ENCODE results near the gene TPRG1L. TPM values are rescaled to one million over a fixed set of nuclear protein-coding genes. Genes with fewer than 3 reads are reported as not detected.

The TPRG1L gene
- total and polyA plus RNA-seq, 10 donors = 19.9 to 45.9 (median 31.5) TPM

DNA sequence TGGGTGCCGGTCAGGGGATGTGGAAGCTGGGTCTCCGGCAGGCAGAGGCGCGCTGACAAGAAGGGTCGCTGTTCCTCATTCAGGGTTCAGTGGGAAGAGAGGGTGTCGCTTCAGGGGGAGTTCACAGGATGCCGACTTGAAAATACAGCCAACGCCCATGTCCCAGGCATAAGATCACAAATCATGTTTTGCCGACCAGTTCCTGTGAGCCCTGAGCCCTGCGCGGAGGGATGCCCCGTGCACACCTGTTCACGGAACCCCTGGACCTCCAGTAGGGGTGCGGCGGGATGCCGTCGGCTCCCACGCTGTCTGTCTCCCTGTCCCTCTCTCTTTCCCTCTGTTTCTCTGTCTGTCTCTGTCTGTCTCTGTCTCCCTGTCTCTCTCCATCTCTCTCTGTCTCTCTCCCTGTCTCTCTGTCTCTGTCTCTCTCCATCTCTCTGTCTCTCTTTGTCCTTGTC is 54.3 kb downstream of the TPRG1L start:
- intact Hi-C loops (cut with DNase I; ENCODE audit: low total_unique reads) = no loop called here

More for the DNA sequence above, 54.3 kb downstream of the TPRG1L start:
- no peaks in the 10 kb centered on the region for H3K36me3 ChIP-seq
- peak overlapping the region in 4 of 8 donors; percentile 79 to 89 (median 87) for H3K27ac ChIP-seq
- H3K27me3 ChIP-seq (replicated peaks in 1 of 7) = peaks cover 0 to 35% (median 0%) of the 10 kb centered on the region in 7 donors
- DNase-seq = no peak
- peaks cover 7 to 67% (median 33%) of the 10 kb centered on the region in 6 donors for H3K4me1 ChIP-seq
- 32 to 77% (median 59%) methylated on average over 16 to 18 of the region's 18 CpGs for WGBS, 5 donors
- peak overlapping the region in 1 of 8 donors; percentile 35 for H3K4me3 ChIP-seq
- TF ChIP-seq, protein P1, sequence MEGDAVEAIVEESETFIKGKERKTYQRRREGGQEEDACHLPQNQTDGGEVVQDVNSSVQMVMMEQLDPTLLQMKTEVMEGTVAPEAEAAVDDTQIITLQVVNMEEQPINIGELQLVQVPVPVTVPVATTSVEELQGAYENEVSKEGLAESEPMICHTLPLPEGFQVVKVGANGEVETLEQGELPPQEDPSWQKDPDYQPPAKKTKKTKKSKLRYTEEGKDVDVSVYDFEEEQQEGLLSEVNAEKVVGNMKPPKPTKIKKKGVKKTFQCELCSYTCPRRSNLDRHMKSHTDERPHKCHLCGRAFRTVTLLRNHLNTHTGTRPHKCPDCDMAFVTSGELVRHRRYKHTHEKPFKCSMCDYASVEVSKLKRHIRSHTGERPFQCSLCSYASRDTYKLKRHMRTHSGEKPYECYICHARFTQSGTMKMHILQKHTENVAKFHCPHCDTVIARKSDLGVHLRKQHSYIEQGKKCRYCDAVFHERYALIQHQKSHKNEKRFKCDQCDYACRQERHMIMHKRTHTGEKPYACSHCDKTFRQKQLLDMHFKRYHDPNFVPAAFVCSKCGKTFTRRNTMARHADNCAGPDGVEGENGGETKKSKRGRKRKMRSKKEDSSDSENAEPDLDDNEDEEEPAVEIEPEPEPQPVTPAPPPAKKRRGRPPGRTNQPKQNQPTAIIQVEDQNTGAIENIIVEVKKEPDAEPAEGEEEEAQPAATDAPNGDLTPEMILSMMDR (IDR thresholded peaks at IDR 0.05 in 8 of 11, conservative IDR thresholded peaks at IDR 0.05 in 3 of 11) = no peak
- H3K9me3 ChIP-seq = no peaks in the 10 kb centered on the region

Other genes starting within 250 kb of the TPRG1L start
- gene ARHGEF16, start 170.3 kb upstream of the TPRG1L start, total RNA-seq = 1 to 10 TPM in 4 of 7 donors, under 1 TPM in 3; 0.23 to 1.6 (median 1.1) TPM
- 1 to 10 TPM in 1 of 3 donors, under 1 TPM in 2; 0.29 to 1.5 (median 0.43) TPM for gene ARHGEF16, start 170.3 kb upstream of the TPRG1L start, polyA plus RNA-seq
- 10 to 100 TPM in 6 of 7 donors, 1 to 10 TPM in 1; 8.7 to 39.5 (median 27.1) TPM for gene MEGF6, start 13.5 kb upstream of the TPRG1L start, total RNA-seq
- gene MEGF6, start 13.5 kb upstream of the TPRG1L start, polyA plus RNA-seq = 10 to 100 TPM in 2 of 3 donors, 1 to 10 TPM in 1; 8.8 to 16.5 (median 10.0) TPM
- 10 to 100 TPM; 21.0 to 28.0 (median 26.4) TPM for gene WRAP73, start 25.1 kb downstream of the TPRG1L start, total RNA-seq
- gene WRAP73, start 25.1 kb downstream of the TPRG1L start, polyA plus RNA-seq = 10 to 100 TPM; 20.1 to 28.3 (median 24.2) TPM
- 1 to 10 TPM in 5 of 7 donors, under 1 TPM in 2; 0.63 to 4.3 (median 1.6) TPM for gene TP73, start 27.5 kb downstream of the TPRG1L start, total RNA-seq
- gene TP73, start 27.5 kb downstream of the TPRG1L start, polyA plus RNA-seq = under 1 TPM; 0.11 to 0.48 (median 0.21) TPM
- not detected for gene CCDC27, start 127.4 kb downstream of the TPRG1L start, total RNA-seq
- gene CCDC27, start 127.4 kb downstream of the TPRG1L start, polyA plus RNA-seq = not detected
- 10 to 100 TPM in 2 of 7 donors, 1 to 10 TPM in 4, not detected in 1; 3.5 to 12.7 (median 5.1) TPM for gene SMIM1, start 147.7 kb downstream of the TPRG1L start, total RNA-seq
- gene SMIM1, start 147.7 kb downstream of the TPRG1L start, polyA plus RNA-seq = 1 to 10 TPM; 2.0 to 4.7 (median 4.0) TPM
- 10 to 100 TPM; 24.1 to 39.0 (median 28.3) TPM for gene LRRC47, start 171.5 kb downstream of the TPRG1L start, total RNA-seq
- gene LRRC47, start 171.5 kb downstream of the TPRG1L start, polyA plus RNA-seq = 10 to 100 TPM; 12.5 to 21.4 (median 18.1) TPM
- 10 to 100 TPM; 26.4 to 49.4 (median 42.0) TPM for gene CEP104, start 232.2 kb downstream of the TPRG1L start, total RNA-seq
- gene CEP104, start 232.2 kb downstream of the TPRG1L start, polyA plus RNA-seq = 1 to 10 TPM; 4.5 to 8.4 (median 5.3) TPM
- gene DFFB, start 232.5 kb downstream of the TPRG1L start, total RNA-seq = 10 to 100 TPM in 5 of 7 donors, 1 to 10 TPM in 2; 8.5 to 13.8 (median 12.1) TPM
- 10 to 100 TPM in 1 of 3 donors, 1 to 10 TPM in 2; 6.3 to 10.5 (median 8.7) TPM for gene DFFB, start 232.5 kb downstream of the TPRG1L start, polyA plus RNA-seq

Measured in spleen (tissue), 11 donors.